NT2/D1 (cell line): Measurements from ENCODE around the gene PPP1R15A.

ENCODE experiments used
- SUZ12 ChIP-seq: IDR thresholded peaks from 2 replicates; pipeline ENCODE4 v1.6.1; 2011; ENCODE audit not compliant: insufficient read length, insufficient read depth; ENCODE audit errors: extremely low read depth
- ZNF274 ChIP-seq: IDR thresholded peaks from 2 replicates; pipeline ENCODE4 v1.6.1; 2011; ENCODE audit warnings: mild to moderate bottlenecking, low read depth, low read length

- TF ChIP-seq ZNF274: no peak
- no peak for TF ChIP-seq SUZ12
Observed at GRCh38 chr19:48830965-48831364, 41.3 kb upstream of the PPP1R15A start.
